GM19467 (cell line): ENCODE data around the gene SYCP2.

ENCODE experiments used
- ATAC-seq: cut with Tn5 transposase; IDR thresholded peaks from one replicate; pipeline ENCODE4 v1.9.1; 2021; ENCODE audit warnings: mild to moderate bottlenecking, moderate library complexity; ENCODE audit not compliant: unreplicated experiment

The SYCP2 gene

DNA sequence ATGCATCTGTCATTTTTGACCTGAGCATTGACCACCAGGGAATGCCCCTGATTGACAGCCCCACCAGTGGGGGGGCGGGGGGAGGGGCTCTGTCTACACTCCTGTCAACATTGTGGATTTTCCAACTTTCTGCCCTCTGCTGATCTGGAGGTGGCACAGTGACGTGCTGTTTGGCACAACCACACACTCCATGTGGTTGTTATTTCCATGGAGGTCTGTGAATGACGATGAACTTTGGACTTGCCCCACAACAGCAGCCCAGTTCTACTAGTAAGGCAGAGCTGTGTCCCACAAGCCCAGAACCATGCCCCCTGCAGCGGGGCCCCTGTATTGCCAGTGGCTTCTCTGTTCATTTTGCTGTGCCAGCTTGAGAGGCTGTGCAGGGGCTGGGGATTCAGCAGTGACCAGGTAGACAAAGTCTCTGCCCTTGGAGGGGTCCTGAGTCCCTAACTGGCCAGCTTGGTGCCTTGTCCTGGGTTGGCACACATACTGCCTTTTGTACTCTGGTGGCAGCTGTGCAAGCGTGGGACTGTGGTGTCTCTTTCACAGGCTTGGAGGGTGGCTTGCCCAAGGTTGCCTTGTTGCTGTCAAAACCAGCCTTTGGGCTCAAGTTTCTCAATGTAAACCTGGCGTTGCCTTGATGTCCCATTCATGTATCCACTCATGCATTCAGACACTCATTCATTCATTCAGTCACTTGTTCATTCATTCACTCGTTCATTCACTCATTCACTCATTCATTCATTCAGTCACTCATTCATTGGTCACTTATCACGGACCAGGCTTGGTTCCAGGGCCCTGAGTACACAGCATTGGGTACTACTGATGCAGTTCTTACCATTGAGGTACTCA lies 108.5 kb downstream of the SYCP2 start:
- ATAC-seq, result no peak

DNA sequence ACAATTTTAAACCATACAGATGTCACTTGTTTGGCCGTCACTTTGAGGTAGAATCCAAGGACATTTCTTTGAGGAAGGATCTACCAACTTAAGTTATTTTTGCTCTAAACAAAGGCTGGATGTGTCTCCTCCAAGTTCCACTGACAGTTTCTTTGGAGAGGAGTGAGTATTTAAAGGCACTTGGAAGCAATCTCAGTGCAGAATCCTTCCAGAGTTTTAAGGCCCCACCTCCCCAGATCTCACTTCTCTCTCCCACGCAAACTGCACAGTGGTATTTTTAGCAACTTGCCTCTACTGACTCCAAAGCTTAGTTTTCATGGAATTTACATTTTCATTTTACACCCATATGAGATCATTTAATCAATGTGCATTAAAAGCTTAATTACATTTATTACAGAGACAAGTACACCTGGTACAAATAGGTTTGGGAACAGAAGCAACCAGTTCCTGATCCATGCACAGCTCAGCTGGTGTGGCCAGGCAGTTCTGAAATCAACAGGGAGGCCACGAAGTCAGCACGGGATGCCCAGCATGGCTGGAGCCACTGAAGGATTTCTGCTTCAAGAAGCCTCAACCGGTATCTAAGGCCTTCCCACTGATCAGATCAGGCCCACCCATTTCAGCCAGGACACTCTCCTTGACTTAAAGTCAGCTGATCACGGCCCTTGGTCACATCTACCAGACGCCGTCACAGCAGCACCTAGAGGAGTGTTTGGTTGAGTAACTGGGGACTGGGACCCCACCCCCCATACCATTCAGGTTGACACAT lies 109.8 kb downstream of the SYCP2 start:
- ATAC-seq, result no peak

DNA sequence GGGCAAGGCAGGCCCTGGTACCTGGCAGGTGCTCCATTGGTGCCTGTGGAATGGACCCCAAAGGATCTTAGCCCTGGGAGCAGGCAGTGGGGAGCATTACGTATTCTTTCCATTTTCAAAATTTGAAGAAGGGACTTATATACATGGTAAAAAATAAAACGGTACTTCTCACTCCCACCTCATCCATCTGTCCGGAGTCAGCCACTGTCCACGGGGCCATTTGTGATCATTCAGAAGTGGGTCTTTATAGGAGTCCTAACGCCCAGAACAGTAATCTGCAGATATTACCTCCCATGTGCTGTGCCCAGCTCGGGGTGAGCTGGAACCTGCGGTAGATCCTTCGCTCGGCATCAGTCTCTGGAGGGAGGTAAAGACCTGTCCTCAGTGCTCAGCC lies 110.4 kb downstream of the SYCP2 start:
- ATAC-seq, result no peak

DNA sequence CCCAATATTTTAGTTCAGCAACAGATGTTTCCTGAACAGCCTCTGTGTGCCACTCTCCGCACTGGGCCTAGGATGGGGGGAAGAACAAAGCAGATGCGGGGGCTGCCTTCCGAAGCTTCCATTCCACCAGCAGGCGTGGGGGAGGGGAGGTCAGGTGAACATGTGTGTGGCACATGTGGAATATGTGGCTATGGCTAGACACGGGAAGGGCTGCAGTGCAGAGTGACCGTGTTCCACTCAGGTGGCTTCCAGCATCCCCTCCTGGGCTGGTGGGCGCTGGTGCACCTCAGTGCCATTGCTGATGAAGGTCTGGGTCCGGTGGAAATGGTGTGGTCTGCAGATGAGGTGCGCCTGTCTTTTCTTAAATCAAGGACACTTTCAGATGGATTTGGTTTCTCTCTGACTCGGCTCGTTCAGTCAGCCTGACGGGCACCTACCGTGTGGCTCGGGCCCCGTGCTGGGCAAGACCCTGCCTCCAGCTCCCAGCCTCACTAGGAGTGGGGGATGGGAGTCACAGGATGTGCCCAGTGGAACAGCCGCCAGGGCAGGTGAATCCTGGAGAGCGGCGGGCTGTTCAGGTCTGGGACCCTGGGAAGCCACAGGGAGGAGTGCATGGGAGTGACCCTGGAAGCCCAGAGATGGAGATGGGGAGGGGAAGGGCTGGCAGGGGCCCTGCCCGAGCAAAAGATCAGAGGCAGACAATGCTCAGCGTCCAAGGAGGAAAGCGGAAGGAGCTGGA lies 111.0 kb downstream of the SYCP2 start:
- no peak for ATAC-seq

DNA sequence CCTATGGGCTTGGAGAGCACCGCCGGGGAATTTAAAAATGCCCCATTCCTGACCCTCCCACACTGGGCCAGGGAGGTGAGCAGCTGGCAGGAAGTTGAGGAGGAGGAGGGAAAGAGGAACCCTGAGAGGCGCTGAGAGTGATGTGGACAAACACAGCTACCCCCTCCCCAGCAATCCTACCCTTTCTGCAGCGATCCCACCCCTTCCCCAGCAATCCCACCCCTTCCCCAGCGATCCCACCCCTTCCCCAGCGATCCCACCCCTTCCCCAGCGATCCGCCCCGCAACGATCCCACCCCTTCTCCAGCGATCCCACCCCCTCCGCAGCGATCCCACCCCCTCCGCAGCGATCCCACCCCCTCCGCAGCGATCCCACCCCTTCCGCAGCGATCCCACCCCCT lies 111.6 kb downstream of the SYCP2 start:
- ATAC-seq, result no peak

DNA sequence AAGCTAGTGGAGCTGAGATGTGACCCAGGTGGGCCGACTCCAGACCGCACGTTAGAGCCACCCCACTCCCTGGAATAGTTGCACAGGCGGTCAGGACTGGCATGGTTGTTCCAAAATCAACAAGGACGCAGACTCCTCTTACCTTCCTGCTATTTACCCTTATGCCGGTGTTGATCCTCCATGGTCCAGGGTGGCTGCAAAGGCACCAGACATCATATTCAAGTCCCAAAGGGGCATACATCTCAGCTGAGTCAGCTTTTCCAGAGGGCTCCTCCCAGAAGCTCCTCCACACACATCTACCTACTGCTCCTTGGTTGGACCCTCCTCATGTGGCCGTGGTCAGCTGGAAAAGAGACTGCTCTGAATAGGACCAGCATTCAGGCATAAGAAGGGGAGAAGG lies 112.2 kb downstream of the SYCP2 start:
- ATAC-seq, result no peak

DNA sequence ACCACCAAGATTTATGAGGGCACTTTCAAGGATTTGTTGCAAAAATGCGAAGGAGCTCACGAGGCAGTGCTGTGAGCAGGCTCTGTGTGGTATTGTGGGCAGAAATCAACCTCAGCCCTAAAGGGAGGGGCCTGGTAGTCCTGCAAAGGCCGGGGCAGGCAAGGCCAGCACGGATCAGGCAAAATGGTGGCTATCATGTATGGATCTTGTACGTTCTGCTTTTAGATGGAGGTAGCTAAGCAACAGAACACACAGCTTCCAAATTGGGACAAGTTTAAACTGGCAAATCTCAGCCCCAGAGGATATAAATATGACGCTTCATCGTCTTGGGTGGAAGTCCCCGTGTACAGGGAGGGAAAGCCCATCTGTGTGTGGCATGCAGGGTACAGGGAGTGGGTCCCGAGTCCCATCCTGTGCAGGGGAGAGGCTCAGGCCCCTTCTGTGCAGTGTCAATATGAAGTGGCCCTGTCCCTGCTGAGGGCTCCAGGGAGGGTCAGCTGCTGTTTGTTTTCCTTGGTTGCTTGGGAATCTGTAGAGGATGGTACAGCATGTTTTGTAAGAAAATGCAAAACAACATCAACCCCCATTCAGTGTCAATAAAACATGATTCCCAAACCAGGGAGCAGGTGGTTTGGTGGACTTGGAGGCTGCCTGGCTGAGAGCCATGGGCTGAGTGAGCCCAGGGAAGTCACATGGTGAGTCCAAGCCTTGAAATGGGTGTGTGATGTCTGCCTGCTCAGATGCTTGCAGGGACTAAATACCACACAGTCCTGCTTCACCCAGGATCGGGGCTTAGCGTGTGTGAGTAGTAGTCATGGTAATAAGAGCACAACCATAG lies 113.0 kb downstream of the SYCP2 start:
- ATAC-seq, result no peak

DNA sequence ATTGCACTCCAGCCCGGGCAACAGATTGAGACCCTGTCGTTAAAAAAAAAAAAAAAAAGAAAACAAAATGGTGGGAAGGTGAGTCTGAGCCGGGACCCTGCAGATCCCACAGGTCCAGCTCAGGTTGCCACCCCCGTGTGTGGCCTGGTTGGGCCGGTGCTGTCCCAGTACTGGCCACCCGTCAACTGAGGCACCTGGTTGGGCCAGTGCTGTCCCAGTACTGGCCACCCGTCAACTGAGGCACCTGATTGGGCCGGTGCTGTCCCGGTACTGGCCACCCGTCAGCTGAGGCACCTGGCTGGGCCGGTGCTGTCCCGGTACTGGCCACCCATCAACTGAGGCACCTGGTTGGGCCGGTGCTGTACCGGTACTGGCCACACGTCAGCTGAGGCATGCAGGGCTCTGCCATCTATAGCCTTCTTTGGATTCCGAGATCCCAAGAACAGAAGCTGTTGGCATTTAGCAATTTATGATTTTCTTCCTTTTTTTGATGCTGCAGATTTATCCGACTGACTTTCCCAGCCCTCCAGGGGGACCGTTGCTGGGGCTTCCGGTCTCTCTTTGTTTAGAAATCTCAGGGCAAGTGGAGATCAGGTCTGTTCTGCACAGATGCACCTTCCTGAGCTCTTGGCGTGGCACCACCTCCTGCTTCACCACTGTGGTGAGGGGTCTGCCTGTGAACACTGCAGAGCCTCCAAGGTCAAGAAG lies 113.8 kb downstream of the SYCP2 start:
- no peak for ATAC-seq

DNA sequence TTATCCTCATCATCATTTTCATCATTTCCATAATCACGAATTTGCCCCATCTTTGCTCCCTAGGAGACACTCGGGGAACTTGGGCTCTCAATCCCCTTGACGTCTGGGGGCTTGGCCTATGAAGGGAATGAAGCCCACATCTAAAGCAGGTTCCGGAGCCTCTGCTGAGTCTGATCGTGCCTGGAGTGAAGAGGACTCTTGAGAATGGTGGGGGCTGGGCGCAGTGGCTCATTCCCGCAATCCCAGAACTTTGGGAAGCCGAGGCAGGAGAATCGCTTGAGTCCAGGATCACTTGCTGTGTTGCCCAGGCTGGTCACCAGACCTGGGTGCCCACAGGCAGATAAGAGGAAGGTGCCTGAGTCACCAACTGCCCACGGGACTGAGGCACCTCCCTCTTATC lies 114.5 kb downstream of the SYCP2 start:
- no peak for ATAC-seq

DNA sequence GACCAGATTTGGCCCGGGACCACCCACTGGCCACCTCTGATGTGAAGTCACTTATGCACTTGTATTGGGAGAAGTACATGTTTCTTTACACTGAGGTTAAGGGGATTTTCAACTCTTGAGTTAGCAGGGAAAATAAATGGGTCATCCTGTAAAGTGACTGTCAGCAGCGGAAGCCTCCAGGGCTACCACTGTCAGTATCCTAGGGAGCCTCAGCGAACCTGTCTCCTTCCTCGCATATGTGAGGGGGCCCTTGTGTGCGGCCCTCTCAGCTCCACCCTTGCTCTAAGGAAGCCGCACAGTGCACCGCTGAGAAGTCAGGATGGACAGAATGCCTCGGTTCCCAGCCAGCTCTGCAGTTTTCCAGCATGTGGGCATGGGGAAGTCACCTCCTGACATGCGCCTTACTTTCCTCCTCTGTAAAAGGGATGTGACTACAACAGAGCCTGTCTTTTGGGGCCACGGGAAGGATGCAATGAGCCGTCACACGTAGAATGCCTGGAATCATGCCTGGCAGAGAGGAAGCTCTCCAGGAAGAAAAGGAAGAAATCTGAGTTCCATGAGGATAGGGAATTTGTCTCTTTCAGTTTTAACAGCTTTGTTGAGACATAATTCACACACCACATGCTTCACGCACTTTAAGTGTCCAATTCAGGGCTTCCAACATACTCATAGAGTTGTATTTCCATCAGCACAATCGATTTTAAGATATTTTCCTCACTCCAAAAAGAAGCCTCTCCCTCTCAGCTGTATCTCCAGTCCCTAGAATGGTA lies 115.4 kb downstream of the SYCP2 start:
- no peak for ATAC-seq

DNA sequence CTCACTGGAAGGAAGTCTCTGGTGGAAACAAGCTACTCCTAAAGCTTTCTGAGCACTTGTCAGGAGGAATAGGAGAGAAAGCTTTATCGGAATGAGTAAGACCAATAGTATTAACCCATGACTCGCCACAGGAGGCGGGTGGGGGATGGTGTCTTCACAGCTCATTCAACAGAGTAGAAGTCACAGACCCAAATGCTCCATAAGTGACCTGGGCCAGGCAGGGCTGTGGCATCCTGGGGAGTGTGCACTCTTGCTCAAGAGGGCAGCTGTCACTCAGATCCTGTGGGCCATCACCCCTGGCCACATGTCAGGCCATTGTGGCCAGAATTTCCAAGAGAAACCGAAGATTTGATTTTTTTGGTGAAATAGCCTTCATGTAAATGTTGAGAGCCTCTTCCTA lies 116.0 kb downstream of the SYCP2 start:
- no peak for ATAC-seq

DNA sequence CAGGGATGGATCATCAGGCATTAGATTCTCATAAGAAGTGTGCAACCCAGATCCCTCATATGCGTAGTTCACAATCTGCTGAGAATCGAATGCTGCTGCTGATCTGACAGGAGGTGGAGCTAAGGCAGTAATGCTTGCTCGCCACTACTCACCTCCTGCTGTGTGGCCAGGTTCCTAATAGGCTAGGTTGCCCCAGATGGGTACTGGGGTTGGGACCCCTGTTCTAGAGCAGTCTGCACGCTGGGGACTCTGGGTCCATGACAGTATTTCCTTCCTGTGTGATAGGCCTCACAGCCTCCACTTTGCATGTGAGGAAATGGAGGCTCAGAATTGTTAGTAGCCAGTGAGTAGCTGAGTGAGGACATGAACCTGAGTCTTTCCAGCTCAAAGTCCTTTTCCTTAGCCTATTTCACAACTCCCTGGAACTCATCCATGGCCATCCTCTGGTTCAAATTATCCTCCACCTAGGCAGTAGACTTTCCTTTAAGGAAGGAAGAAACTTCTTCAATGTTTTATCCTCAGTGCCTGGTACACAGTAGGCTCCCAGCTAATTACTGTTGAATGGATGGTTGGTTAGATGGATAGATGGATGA lies 117.2 kb downstream of the SYCP2 start:
- no peak for ATAC-seq

DNA sequence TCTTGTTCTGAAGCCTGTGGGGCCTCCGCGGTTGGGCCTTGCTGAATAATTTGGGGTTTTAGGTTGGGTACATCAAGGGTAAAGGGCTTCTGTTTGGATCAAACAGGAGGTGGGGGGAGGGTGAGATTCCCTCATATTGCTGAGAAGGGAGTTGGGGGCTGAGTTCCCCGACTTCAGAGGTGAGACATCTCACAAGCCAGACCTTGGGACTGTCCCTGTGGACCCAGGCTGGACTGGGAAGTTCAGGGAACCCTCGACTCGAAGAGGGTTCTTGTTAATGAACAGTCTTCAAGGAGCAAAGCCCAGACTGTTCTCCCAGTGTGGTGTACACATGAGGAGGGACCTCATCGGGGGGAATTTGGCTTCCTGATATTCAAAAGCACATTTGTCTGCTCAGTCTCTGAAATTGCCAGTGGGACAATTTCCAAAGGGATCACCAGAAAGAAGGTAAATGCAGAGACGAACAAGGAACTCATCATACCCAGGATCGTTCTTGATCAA lies 118.5 kb downstream of the SYCP2 start:
- ATAC-seq, result no peak

DNA sequence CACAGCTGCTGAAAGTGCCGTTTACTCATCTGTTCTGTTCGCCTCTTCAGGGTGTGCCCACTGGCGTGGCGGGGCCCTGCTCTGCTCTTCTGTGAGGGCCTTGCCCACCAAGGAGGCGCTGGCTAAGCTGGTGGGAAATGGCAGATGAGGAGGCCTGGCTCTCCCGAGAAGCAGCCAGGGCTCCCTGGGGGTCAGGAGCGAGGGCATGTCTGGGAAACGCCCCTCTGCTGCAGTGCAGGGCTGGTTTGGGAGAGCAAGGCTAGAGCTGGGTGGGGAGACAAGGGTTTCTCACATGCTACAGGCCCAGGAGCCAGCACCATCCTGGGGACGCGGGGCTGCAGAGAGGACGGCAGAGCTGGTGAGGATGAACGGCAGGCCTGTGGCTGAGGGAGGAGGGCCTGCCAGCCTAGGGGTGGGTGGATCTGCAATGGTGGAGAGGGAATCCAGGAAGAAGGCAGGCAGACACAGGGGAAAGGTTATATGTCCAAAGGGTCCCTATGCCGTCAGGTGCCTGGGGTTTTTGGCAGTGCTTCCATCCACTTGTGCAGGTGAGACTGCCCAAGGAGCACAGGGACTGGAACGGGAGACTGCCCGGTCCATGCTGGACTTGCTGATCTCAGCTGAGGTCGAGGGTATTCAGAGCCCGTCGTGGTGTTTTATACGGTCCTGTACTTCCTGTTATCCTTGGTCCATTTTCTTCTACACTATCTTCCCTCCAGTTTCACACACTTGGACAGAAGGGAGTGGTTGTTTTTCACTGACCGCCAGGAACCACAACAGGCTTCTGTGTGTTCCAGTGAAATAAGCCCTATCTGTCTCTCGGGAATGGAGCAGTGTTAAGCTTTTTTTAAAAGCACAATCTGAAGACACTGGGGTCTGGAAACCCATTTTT lies 119.2 kb downstream of the SYCP2 start:
- no peak for ATAC-seq
